Measurements from ENCODE around the gene VPS37B. TPM values are rescaled to one million over a fixed set of nuclear protein-coding genes. Genes with fewer than 3 reads are reported as not detected.

The VPS37B gene
- total and polyA plus RNA-seq, 10 of the 15 experiments (the other 5 are each of a cell fraction or from before 2014, with no cell fraction given): 0.66 to 68.6 (median 39.6) TPM

DNA sequence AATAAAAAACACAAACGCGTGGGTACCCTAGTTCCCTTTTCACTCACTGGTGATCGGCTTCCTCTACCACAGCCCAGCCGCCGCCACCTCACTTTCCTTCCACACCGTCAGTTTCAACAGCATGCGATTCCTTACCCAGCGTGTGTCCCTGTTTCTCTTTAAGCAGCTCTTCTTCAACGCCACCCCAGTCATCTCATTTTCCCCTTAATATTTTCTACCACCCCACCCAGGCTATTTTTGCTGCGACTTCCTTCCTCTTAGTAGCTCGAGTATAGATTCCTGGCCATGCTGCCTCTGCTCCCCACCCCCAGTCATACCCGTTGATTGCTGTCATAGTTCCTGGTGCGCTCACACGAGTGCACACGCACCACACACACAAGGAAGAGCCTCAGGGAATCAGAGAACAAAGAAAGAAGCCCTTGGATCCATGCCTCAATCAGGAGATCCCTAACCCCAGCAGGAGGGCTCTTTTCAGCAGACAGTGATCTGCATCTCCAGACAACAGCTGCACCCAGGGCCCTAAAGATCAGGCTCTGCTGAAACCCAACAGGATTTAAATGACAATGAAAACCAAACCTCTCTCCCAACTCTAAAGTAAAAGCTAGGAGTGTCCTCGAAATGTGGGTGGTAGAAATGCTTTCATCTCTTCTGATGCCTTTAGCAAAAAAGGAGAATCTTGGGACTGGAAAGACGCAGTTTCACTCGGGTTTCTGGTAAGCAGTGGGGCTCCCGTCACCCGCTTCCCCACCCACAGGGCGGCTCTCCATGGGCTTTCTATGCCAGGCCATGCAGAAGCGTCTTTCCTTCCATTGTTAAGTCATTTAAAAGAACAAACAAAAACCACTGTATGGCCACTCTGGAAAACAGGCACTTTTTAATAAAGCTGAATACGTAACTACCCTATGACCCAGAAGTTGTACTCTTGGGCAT, 23.8 kb downstream of the VPS37B start (continued):
- TF ChIP-seq, protein P1, sequence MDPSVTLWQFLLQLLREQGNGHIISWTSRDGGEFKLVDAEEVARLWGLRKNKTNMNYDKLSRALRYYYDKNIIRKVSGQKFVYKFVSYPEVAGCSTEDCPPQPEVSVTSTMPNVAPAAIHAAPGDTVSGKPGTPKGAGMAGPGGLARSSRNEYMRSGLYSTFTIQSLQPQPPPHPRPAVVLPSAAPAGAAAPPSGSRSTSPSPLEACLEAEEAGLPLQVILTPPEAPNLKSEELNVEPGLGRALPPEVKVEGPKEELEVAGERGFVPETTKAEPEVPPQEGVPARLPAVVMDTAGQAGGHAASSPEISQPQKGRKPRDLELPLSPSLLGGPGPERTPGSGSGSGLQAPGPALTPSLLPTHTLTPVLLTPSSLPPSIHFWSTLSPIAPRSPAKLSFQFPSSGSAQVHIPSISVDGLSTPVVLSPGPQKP (IDR thresholded peaks at IDR 0.05; ENCODE audit: low read depth, low read length): no peak
- TF ChIP-seq ZNF384 (IDR thresholded peaks at IDR 0.05; ENCODE audit: borderline replicate concordance, low read depth, low read length): peak; percentile 6; the same call in 1 of the 2 replicates
- peak; percentile 62 for TF ChIP-seq IKZF1 (conservative IDR thresholded peaks at IDR 0.05)
- peak; percentile 68 to 80 for TF ChIP-seq IKZF2 (IDR thresholded peaks at IDR 0.05)
- peak in 1 of 2 experiments; percentile 69; a peak in 2 of 4 replicates for TF ChIP-seq ETV6 (conservative IDR thresholded peaks at IDR 0.05 in 1 of 2, IDR thresholded peaks at IDR 0.05 in 1 of 2; ENCODE audit: borderline replicate concordance in 1 of 2, low read depth in 1 of 2)
- no peak for TF ChIP-seq LARP7 (IDR thresholded peaks at IDR 0.05)
- TF ChIP-seq FOS (IDR thresholded peaks at IDR 0.05; ENCODE audit: borderline replicate concordance, extremely low read depth, insufficient read length): no peak
- TF ChIP-seq, protein P2, sequence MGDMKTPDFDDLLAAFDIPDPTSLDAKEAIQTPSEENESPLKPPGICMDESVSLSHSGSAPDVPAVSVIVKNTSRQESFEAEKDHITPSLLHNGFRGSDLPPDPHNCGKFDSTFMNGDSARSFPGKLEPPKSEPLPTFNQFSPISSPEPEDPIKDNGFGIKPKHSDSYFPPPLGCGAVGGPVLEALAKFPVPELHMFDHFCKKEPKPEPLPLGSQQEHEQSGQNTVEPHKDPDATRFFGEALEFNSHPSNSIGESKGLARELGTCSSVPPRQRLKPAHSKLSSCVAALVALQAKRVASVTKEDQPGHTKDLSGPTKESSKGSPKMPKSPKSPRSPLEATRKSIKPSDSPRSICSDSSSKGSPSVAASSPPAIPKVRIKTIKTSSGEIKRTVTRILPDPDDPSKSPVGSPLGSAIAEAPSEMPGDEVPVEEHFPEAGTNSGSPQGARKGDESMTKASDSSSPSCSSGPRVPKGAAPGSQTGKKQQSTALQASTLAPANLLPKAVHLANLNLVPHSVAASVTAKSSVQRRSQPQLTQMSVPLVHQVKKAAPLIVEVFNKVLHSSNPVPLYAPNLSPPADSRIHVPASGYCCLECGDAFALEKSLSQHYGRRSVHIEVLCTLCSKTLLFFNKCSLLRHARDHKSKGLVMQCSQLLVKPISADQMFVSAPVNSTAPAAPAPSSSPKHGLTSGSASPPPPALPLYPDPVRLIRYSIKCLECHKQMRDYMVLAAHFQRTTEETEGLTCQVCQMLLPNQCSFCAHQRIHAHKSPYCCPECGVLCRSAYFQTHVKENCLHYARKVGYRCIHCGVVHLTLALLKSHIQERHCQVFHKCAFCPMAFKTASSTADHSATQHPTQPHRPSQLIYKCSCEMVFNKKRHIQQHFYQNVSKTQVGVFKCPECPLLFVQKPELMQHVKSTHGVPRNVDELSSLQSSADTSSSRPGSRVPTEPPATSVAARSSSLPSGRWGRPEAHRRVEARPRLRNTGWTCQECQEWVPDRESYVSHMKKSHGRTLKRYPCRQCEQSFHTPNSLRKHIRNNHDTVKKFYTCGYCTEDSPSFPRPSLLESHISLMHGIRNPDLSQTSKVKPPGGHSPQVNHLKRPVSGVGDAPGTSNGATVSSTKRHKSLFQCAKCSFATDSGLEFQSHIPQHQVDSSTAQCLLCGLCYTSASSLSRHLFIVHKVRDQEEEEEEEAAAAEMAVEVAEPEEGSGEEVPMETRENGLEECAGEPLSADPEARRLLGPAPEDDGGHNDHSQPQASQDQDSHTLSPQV (IDR thresholded peaks at IDR 0.05): no peak
- TF ChIP-seq JUNB (IDR thresholded peaks at IDR 0.05): peak; percentile 60; the same call in 1 of the 2 replicates
- 0 out of 2 replicates have a peak, but pooled peaks have one; percentile 70 for TF ChIP-seq NBN (IDR thresholded peaks at IDR 0.05)
- peak; percentile 82 for TF ChIP-seq RUNX3 (IDR thresholded peaks at IDR 0.05; ENCODE audit: low read length)
- TF ChIP-seq, protein P3, sequence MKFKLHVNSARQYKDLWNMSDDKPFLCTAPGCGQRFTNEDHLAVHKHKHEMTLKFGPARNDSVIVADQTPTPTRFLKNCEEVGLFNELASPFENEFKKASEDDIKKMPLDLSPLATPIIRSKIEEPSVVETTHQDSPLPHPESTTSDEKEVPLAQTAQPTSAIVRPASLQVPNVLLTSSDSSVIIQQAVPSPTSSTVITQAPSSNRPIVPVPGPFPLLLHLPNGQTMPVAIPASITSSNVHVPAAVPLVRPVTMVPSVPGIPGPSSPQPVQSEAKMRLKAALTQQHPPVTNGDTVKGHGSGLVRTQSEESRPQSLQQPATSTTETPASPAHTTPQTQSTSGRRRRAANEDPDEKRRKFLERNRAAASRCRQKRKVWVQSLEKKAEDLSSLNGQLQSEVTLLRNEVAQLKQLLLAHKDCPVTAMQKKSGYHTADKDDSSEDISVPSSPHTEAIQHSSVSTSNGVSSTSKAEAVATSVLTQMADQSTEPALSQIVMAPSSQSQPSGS (IDR thresholded peaks at IDR 0.05; ENCODE audit: low read length): no peak; the same call in 1 of the 2 replicates
- TF ChIP-seq EED (IDR thresholded peaks at IDR 0.05; ENCODE audit: low read depth): peak; percentile 81
- TF ChIP-seq, protein P4, sequence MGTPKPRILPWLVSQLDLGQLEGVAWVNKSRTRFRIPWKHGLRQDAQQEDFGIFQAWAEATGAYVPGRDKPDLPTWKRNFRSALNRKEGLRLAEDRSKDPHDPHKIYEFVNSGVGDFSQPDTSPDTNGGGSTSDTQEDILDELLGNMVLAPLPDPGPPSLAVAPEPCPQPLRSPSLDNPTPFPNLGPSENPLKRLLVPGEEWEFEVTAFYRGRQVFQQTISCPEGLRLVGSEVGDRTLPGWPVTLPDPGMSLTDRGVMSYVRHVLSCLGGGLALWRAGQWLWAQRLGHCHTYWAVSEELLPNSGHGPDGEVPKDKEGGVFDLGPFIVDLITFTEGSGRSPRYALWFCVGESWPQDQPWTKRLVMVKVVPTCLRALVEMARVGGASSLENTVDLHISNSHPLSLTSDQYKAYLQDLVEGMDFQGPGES (IDR thresholded peaks at IDR 0.05): no peak
- TF ChIP-seq, protein P5, sequence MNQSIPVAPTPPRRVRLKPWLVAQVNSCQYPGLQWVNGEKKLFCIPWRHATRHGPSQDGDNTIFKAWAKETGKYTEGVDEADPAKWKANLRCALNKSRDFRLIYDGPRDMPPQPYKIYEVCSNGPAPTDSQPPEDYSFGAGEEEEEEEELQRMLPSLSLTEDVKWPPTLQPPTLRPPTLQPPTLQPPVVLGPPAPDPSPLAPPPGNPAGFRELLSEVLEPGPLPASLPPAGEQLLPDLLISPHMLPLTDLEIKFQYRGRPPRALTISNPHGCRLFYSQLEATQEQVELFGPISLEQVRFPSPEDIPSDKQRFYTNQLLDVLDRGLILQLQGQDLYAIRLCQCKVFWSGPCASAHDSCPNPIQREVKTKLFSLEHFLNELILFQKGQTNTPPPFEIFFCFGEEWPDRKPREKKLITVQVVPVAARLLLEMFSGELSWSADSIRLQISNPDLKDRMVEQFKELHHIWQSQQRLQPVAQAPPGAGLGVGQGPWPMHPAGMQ (IDR thresholded peaks at IDR 0.05; ENCODE audit: borderline replicate concordance): no peak
- TF ChIP-seq, protein P6, sequence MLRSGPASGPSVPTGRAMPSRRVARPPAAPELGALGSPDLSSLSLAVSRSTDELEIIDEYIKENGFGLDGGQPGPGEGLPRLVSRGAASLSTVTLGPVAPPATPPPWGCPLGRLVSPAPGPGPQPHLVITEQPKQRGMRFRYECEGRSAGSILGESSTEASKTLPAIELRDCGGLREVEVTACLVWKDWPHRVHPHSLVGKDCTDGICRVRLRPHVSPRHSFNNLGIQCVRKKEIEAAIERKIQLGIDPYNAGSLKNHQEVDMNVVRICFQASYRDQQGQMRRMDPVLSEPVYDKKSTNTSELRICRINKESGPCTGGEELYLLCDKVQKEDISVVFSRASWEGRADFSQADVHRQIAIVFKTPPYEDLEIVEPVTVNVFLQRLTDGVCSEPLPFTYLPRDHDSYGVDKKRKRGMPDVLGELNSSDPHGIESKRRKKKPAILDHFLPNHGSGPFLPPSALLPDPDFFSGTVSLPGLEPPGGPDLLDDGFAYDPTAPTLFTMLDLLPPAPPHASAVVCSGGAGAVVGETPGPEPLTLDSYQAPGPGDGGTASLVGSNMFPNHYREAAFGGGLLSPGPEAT (IDR thresholded peaks at IDR 0.05; ENCODE audit: low read depth): peak; percentile 57

Measured in GM12878 (cell line).